ENCODE results near the gene CPD. TPM values are rescaled to one million over a fixed set of nuclear protein-coding genes. Genes with fewer than 3 reads are reported as not detected.
"Not testable (repeated sequence)": the region's sequence is repeated elsewhere in the genome, so short reads cannot be mapped to it uniquely, and the experiment has no call there.

The CPD gene
- polyA plus RNA-seq, 1 experiment: 109 TPM

GRCh38 chr17:30429155-30429554 lies 50.4 kb downstream of the CPD start:
- no peaks in the 10 kb centered on the region for H3K27me3 ChIP-seq (ENCODE audit: control insufficient read depth, insufficient read depth, low read length)
- peak; percentile 16 for DNase-seq (ENCODE audit: low read depth, low spot score)
- no peak overlapping the region for H3K27ac ChIP-seq (ENCODE audit: low read depth, low read length)
- no peaks in the 10 kb centered on the region for H3K9me3 ChIP-seq (ENCODE audit: control insufficient read depth, insufficient read depth, low read length)
- TF ChIP-seq CTCF (IDR thresholded peaks at IDR 0.05; ENCODE audit: low read depth, low read length): no peak
- no peak overlapping the region for H3K4me3 ChIP-seq (ENCODE audit: low read depth, low read length)
- POLR2A ChIA-PET: no interaction called here
- CTCF ChIA-PET: no interaction called here

- Histone ChIP-seq H3K27ac (ENCODE audit: low read depth, low read length) (no peak overlapping the region), H3K9me3 (ENCODE audit: control insufficient read depth, insufficient read depth, low read length) (no peaks in the 10 kb centered on the region), H3K4me3 (ENCODE audit: low read depth, low read length) (no peak overlapping the region), H3K27me3 (ENCODE audit: control insufficient read depth, insufficient read depth, low read length) (no peaks in the 10 kb centered on the region)
- no peak for TF ChIP-seq CTCF (IDR thresholded peaks at IDR 0.05; ENCODE audit: low read depth, low read length)
- ChIA-PET CTCF (interaction anchor here (0.9 kb wide), 1 partner anchor 43 kb away, joined by 4 read pairs; no protein-coding TSS in a partner anchor), POLR2A (no interaction called here)
- DNase-seq (ENCODE audit: low read depth, low spot score): peak; percentile 77
Measured at GRCh38 chr17:30433514-30433913, 54.8 kb downstream of the CPD start.

GRCh38 chr17:30436729-30437128 lies 58.0 kb downstream of the CPD start:
- TF ChIP-seq CTCF (IDR thresholded peaks at IDR 0.05; ENCODE audit: low read depth, low read length): no peak
- ChIA-PET CTCF (no interaction called here), POLR2A (no interaction called here)
- Histone ChIP-seq H3K4me3 (ENCODE audit: low read depth, low read length) (no peak overlapping the region), H3K9me3 (ENCODE audit: control insufficient read depth, insufficient read depth, low read length) (no peaks in the 10 kb centered on the region), H3K27ac (ENCODE audit: low read depth, low read length) (no peak overlapping the region), H3K27me3 (ENCODE audit: control insufficient read depth, insufficient read depth, low read length) (no peaks in the 10 kb centered on the region)
- no peak for DNase-seq (ENCODE audit: low read depth, low spot score)

- ChIA-PET CTCF (no interaction called here), POLR2A (no interaction called here)
- Histone ChIP-seq H3K4me3 (ENCODE audit: low read depth, low read length) (no peak overlapping the region), H3K27ac (ENCODE audit: low read depth, low read length) (no peak overlapping the region), H3K9me3 (ENCODE audit: control insufficient read depth, insufficient read depth, low read length) (no peaks in the 10 kb centered on the region), H3K27me3 (ENCODE audit: control insufficient read depth, insufficient read depth, low read length) (no peaks in the 10 kb centered on the region)
- no peak for DNase-seq (ENCODE audit: low read depth, low spot score)
- no peak for TF ChIP-seq CTCF (IDR thresholded peaks at IDR 0.05; ENCODE audit: low read depth, low read length)
Measured at GRCh38 chr17:30443721-30444120, 65.0 kb downstream of the CPD start.

- H3K9me3 ChIP-seq (ENCODE audit: control insufficient read depth, insufficient read depth, low read length); CTCF ChIA-PET; H3K4me3 ChIP-seq (ENCODE audit: low read depth, low read length); H3K27me3 ChIP-seq (ENCODE audit: control insufficient read depth, insufficient read depth, low read length); H3K27ac ChIP-seq (ENCODE audit: low read depth, low read length); DNase-seq (ENCODE audit: low read depth, low spot score); POLR2A ChIA-PET: not testable (repeated sequence)
Measured at GRCh38 chr17:30446640-30447039, 67.9 kb downstream of the CPD start.

GRCh38 chr17:30449480-30449879 lies 70.8 kb downstream of the CPD start:
- CTCF ChIA-PET: no interaction called here
- POLR2A ChIA-PET: no interaction called here
- no peak for TF ChIP-seq CTCF (IDR thresholded peaks at IDR 0.05; ENCODE audit: low read depth, low read length)
- Histone ChIP-seq H3K27me3 (ENCODE audit: control insufficient read depth, insufficient read depth, low read length) (no peaks in the 10 kb centered on the region), H3K4me3 (ENCODE audit: low read depth, low read length) (no peak overlapping the region), H3K9me3 (ENCODE audit: control insufficient read depth, insufficient read depth, low read length) (peaks cover 4% of the 10 kb centered on the region; the same call in 1 of the 2 replicates), H3K27ac (ENCODE audit: low read depth, low read length) (no peak overlapping the region)
- no peak for DNase-seq (ENCODE audit: low read depth, low spot score)
